SK-N-SH (cell line): Measurements from ENCODE around the gene IL4R.

ENCODE experiments used
- CHD2 ChIP-seq: fragments of 150-350 bp; IDR thresholded peaks from 2 replicates; pipeline ENCODE4 v1.6.1; 2018; ENCODE audit warnings: low read length; ENCODE audit not compliant: partially characterized antibody
- EP300 ChIP-seq, 2 experiments: IDR thresholded peaks; 2 replicates each; pipeline versions ENCODE4 v1.4.0 to v1.6.1; 2012; ENCODE audit warnings: borderline replicate concordance in 1 of 2, low read depth in 1 of 2, low read length in 1 of 2
- IRF3 ChIP-seq: fragments of 150-350 bp; IDR thresholded peaks from 2 replicates; pipeline ENCODE4 v1.6.1; 2016; ENCODE audit warnings: mild to moderate bottlenecking, low read depth, low read length
- MXI1 ChIP-seq: IDR thresholded peaks from 2 replicates; pipeline ENCODE4 v1.6.1; 2012; ENCODE audit warnings: mild to moderate bottlenecking, low read depth, low read length, improper control_type of control experiment
- PBX3 ChIP-seq: IDR thresholded peaks from 2 replicates; pipeline ENCODE4; 2012
- POLR2AphosphoS5 ChIP-seq: IDR thresholded peaks from 2 replicates; pipeline ENCODE4 v1.6.1; 2012; ENCODE audit warnings: low read depth, low read length
- RCOR1 ChIP-seq: fragments of 150-350 bp; IDR thresholded peaks from 2 replicates; pipeline ENCODE4 v1.6.1; 2017; ENCODE audit warnings: antibody characterized with exemption, low read length
- YY1 ChIP-seq: IDR thresholded peaks from 2 replicates; pipeline ENCODE4 v1.4.0; 2012; ENCODE audit warnings: low read depth, mild to moderate bottlenecking
- TF ChIP-seq, protein P1 (sequence below): fragments of 200-600 bp; sonication (generic); IDR thresholded peaks from 2 replicates; pipeline ENCODE4 v1.6.1; 2017; ENCODE audit warnings: antibody characterized with exemption, mild to moderate bottlenecking, moderate library complexity
- TF ChIP-seq, protein P2 (sequence below): IDR thresholded peaks from 2 replicates; pipeline ENCODE4 v1.4.0; 2012; ENCODE audit warnings: low read depth
- TF ChIP-seq, protein P3 (sequence below): IDR thresholded peaks from 2 replicates; pipeline ENCODE4 v1.4.0; 2012; ENCODE audit warnings: low read depth, borderline replicate concordance

- TF ChIP-seq, protein P1, sequence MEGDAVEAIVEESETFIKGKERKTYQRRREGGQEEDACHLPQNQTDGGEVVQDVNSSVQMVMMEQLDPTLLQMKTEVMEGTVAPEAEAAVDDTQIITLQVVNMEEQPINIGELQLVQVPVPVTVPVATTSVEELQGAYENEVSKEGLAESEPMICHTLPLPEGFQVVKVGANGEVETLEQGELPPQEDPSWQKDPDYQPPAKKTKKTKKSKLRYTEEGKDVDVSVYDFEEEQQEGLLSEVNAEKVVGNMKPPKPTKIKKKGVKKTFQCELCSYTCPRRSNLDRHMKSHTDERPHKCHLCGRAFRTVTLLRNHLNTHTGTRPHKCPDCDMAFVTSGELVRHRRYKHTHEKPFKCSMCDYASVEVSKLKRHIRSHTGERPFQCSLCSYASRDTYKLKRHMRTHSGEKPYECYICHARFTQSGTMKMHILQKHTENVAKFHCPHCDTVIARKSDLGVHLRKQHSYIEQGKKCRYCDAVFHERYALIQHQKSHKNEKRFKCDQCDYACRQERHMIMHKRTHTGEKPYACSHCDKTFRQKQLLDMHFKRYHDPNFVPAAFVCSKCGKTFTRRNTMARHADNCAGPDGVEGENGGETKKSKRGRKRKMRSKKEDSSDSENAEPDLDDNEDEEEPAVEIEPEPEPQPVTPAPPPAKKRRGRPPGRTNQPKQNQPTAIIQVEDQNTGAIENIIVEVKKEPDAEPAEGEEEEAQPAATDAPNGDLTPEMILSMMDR: no peak
- TF ChIP-seq, protein P2, sequence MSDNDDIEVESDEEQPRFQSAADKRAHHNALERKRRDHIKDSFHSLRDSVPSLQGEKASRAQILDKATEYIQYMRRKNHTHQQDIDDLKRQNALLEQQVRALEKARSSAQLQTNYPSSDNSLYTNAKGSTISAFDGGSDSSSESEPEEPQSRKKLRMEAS: no peak
- TF ChIP-seq EP300 (IDR thresholded peaks at IDR 0.05; ENCODE audit: borderline replicate concordance in 1 of 2, low read depth in 1 of 2, low read length in 1 of 2) (no peak), PBX3 (no peak), MXI1 (no peak), RCOR1 (no peak), YY1 (no peak), IRF3 (no peak), POLR2AphosphoS5 (no peak), CHD2 (no peak)
- TF ChIP-seq, protein P3, sequence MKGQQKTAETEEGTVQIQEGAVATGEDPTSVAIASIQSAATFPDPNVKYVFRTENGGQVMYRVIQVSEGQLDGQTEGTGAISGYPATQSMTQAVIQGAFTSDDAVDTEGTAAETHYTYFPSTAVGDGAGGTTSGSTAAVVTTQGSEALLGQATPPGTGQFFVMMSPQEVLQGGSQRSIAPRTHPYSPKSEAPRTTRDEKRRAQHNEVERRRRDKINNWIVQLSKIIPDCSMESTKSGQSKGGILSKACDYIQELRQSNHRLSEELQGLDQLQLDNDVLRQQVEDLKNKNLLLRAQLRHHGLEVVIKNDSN: no peak
Observed at GRCh38 chr16:27324851-27325301, 11.1 kb downstream of the IL4R start.
